ENCODE data around the gene PSMG3. TPM values are rescaled to one million over a fixed set of nuclear protein-coding genes. Genes with fewer than 3 reads are reported as not detected.

PSMG3 gene
- total and polyA plus RNA-seq, 2 experiments from 2014 or later = 32.7 to 41.2 TPM

DNA sequence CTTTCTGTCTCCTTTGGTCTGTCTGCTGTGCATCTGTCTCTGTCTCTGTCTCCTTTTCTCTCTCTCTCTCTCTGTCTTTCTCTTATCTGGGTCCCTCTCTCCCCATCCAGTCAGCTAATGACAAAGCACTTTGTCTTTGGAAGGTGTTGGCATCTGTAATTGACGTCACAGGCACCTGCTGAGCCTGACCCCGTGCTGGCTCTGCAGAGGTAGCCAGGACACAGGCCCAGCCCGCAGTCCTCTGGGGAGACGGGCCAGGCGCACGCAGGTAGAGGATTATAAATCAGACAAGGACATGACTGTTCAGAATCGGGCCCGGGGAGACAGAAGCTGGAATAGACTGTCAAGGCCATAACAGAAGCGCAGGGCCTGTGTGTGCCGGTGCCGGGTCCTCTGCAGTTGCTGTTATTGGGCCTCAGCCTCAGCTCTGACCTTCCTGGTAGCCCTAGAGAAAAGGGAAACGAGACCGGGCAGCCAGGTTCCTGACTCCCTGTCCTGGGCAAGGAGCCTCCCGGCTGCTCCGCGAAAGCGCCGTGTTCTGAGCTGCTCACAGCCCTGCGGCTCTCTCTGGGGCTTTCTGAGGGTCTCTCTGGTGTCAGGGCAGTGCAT lies 10.7 kb upstream of the PSMG3 start:
- Histone ChIP-seq H3K27ac (no peak overlapping the region), H3K4me1 (ENCODE audit: low read depth) (peaks cover 9% of the 10 kb centered on the region), H3K4me3 (no peak overlapping the region), H3K27me3 (peaks cover 10% of the 10 kb centered on the region), H3K9me3 (ENCODE audit: low read depth) (no peaks in the 10 kb centered on the region), H3K36me3 (no peaks in the 10 kb centered on the region)
- DNase-seq (ENCODE audit: low read depth in 1 of 2, low spot score in 1 of 2) = peak in 1 of 2 donors; percentile 72
- TF ChIP-seq CTCF (IDR thresholded peaks at IDR 0.05; ENCODE audit: low read depth, low read length) = no peak

GRCh38 chr7:1579481-1580421 lies 9.9 kb upstream of the PSMG3 start:
- no peak overlapping the region for H3K27ac ChIP-seq
- peak; percentile 70 to 87 for DNase-seq (ENCODE audit: low read depth in 1 of 2, low spot score in 1 of 2)
- H3K36me3 ChIP-seq = no peaks in the 10 kb centered on the region
- peak; percentile 84 for TF ChIP-seq CTCF (IDR thresholded peaks at IDR 0.05; ENCODE audit: low read depth, low read length)
- H3K4me1 ChIP-seq (ENCODE audit: low read depth) = peaks cover 9% of the 10 kb centered on the region
- H3K4me3 ChIP-seq = no peak overlapping the region
- H3K9me3 ChIP-seq (ENCODE audit: low read depth) = no peaks in the 10 kb centered on the region
- H3K27me3 ChIP-seq = peaks cover 10% of the 10 kb centered on the region

DNA sequence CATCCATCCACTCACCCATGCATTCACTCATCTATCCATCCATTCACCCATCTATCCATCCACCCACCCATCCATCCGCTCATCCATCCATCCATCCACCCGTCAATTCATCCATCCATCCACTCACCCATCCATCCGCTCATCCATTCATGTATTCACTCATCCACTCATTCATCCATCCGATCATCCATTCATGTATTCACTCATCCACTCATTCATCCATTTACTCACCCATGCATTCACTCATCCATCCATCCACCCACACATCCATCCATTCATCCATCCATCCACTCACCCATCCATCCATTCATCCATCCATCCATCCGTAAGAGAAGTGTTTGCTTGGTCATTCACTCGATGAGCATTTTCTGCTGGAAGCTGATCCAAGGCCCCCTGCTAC lies 8.7 kb upstream of the PSMG3 start:
- peaks cover 10% of the 10 kb centered on the region for H3K27me3 ChIP-seq
- TF ChIP-seq CTCF (IDR thresholded peaks at IDR 0.05; ENCODE audit: low read depth, low read length) = no peak
- H3K27ac ChIP-seq = no peak overlapping the region
- no peaks in the 10 kb centered on the region for H3K9me3 ChIP-seq (ENCODE audit: low read depth)
- no peaks in the 10 kb centered on the region for H3K36me3 ChIP-seq
- DNase-seq (ENCODE audit: low read depth in 1 of 2, low spot score in 1 of 2) = no peak
- H3K4me3 ChIP-seq = no peak overlapping the region
- peaks cover 9% of the 10 kb centered on the region for H3K4me1 ChIP-seq (ENCODE audit: low read depth)

- Histone ChIP-seq H3K27ac (no peak overlapping the region), H3K4me1 (ENCODE audit: low read depth) (peaks cover 9% of the 10 kb centered on the region), H3K9me3 (ENCODE audit: low read depth) (no peaks in the 10 kb centered on the region), H3K4me3 (no peak overlapping the region), H3K27me3 (peaks cover 3% of the 10 kb centered on the region), H3K36me3 (no peaks in the 10 kb centered on the region)
- no peak for TF ChIP-seq CTCF (IDR thresholded peaks at IDR 0.05; ENCODE audit: low read depth, low read length)
- DNase-seq (ENCODE audit: low read depth in 1 of 2, low spot score in 1 of 2) = no peak
Observed at GRCh38 chr7:1576521-1577253, 6.9 kb upstream of the PSMG3 start.

DNA sequence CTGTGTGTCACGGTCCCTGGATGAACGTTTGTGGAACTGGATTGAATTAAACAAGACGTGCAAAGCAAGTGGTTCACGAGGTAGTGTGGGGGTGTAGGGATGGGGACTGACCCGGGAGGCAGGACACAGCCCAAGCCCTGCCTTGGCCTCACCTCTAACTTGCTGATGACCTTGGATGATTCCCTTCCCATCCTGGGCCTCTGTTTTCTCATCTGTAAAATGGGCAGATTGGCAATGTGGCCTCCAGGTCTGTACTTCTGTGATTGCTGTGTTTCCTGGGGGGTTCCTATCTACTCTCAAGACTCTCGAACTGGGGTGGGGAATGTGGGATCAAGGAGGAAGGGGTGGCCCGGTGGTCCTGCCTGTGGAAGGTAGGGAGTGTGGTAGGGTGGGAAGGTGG lies 6.0 kb upstream of the PSMG3 start:
- no peak overlapping the region for H3K27ac ChIP-seq
- no peak for TF ChIP-seq CTCF (IDR thresholded peaks at IDR 0.05; ENCODE audit: low read depth, low read length)
- H3K4me1 ChIP-seq (ENCODE audit: low read depth) = peaks cover 9% of the 10 kb centered on the region
- H3K4me3 ChIP-seq = no peak overlapping the region
- DNase-seq (ENCODE audit: low read depth in 1 of 2, low spot score in 1 of 2) = no peak
- peaks cover 3% of the 10 kb centered on the region for H3K27me3 ChIP-seq
- H3K9me3 ChIP-seq (ENCODE audit: low read depth) = no peaks in the 10 kb centered on the region
- no peaks in the 10 kb centered on the region for H3K36me3 ChIP-seq

Data from cardiac muscle cell (in vitro differentiated cells and primary cell).